SK-N-SH treated with all-trans-retinoic acid at 6 μM for 48 hours (cell line): ENCODE measurements around the gene TACC3.

Experiments
- ATAC-seq: fragments of 200-7000 bp; cut with Tn5 transposase; 3 replicates; pipeline ENCODE4 v1.9.1; 2020; ENCODE audit warnings: mild to moderate bottlenecking, moderate library complexity
- ARNTL ChIP-seq: fragments of 450-650 bp; formaldehyde crosslinking; IDR thresholded peaks from 2 replicates; pipeline ENCODE4 v1.5.0; 2020; ENCODE audit warnings: low read depth, mild to moderate bottlenecking, moderate library complexity, borderline replicate concordance
- BACH2 ChIP-seq: fragments of 250-450 bp; sonication (Bioruptor Pico); IDR thresholded peaks from 2 replicates; pipeline ENCODE4 v1.9.0; 2021; ENCODE audit warnings: mild to moderate bottlenecking, borderline replicate concordance
- CSDC2 ChIP-seq: fragments of 250-450 bp; sonication (Bioruptor Pico); IDR thresholded peaks from 2 replicates; pipeline ENCODE4 v1.5.0; 2020; ENCODE audit warnings: mild to moderate bottlenecking, moderate library complexity
- CSRNP3 ChIP-seq: fragments of 250-450 bp; sonication (Bioruptor Pico); IDR thresholded peaks from 2 replicates; pipeline ENCODE4 v1.5.1; 2021; ENCODE audit warnings: mild to moderate bottlenecking, moderate library complexity
- ESRRG ChIP-seq: fragments of 250-450 bp; sonication (Bioruptor Pico); IDR thresholded peaks from 2 replicates; pipeline ENCODE4 v1.6.1; 2021; ENCODE audit warnings: mild to moderate bottlenecking
- ISL1 ChIP-seq: fragments of 250-450 bp; sonication (Bioruptor Pico); IDR thresholded peaks from 2 replicates; pipeline ENCODE4 v2.1.2; 2022; ENCODE audit warnings: mild to moderate bottlenecking, moderate library complexity
- OSR1 ChIP-seq: fragments of 250-450 bp; sonication (Bioruptor Pico); IDR thresholded peaks from 2 replicates; pipeline ENCODE4 v1.8.0; 2022; ENCODE audit warnings: moderate library complexity, mild to moderate bottlenecking, inconsistent platforms
- POU6F1 ChIP-seq: fragments of 250-450 bp; sonication (Bioruptor Pico); IDR thresholded peaks from 2 replicates; pipeline ENCODE4 v1.8.0; 2021; ENCODE audit warnings: low read depth, mild to moderate bottlenecking, moderate library complexity, borderline replicate concordance
- PPARA ChIP-seq: fragments of 250-450 bp; sonication (Bioruptor Pico); IDR thresholded peaks from 2 replicates; pipeline ENCODE4 v1.5.0; 2020; ENCODE audit warnings: mild to moderate bottlenecking, borderline replicate concordance
- RARB ChIP-seq: fragments of 250-450 bp; sonication (Bioruptor Pico); IDR thresholded peaks from 2 replicates; pipeline ENCODE4 v1.8.0; 2021; ENCODE audit warnings: mild to moderate bottlenecking, moderate library complexity
- SNAI2 ChIP-seq: fragments of 250-450 bp; sonication (Bioruptor Pico); IDR thresholded peaks from 2 replicates; pipeline ENCODE4 v1.5.0; 2020; ENCODE audit warnings: mild to moderate bottlenecking, moderate library complexity
- TCF4 ChIP-seq: fragments of 250-450 bp; sonication (Bioruptor Pico); IDR thresholded peaks from 2 replicates; pipeline ENCODE4 v1.8.0; 2021; ENCODE audit warnings: mild to moderate bottlenecking, moderate library complexity, borderline replicate concordance
- TSHZ2 ChIP-seq: fragments of 250-450 bp; sonication (Bioruptor Pico); IDR thresholded peaks from 2 replicates; pipeline ENCODE4 v1.5.0; 2020; ENCODE audit warnings: mild to moderate bottlenecking, moderate library complexity
- ZC3H10 ChIP-seq: fragments of 250-450 bp; sonication (Bioruptor Pico); IDR thresholded peaks from 2 replicates; pipeline ENCODE4 v1.5.1; 2021; ENCODE audit warnings: mild to moderate bottlenecking, moderate library complexity
- ZFP3 ChIP-seq: fragments of 250-450 bp; sonication (Bioruptor Pico); IDR thresholded peaks from 2 replicates; pipeline ENCODE4 v1.5.0; 2020; ENCODE audit warnings: mild to moderate bottlenecking, moderate library complexity
- ZFP30 ChIP-seq: fragments of 450-650 bp; formaldehyde crosslinking; IDR thresholded peaks from 2 replicates; pipeline ENCODE4 v1.5.0; 2022; ENCODE audit warnings: mild to moderate bottlenecking, moderate library complexity
- ZNF565 ChIP-seq: fragments of 450-650 bp; formaldehyde crosslinking; conservative IDR thresholded peaks from 2 replicates; pipeline ENCODE4 v1.5.0; 2020; ENCODE audit warnings: low read depth, mild to moderate bottlenecking, moderate library complexity
- ZNF70 ChIP-seq: fragments of 450-650 bp; formaldehyde crosslinking; IDR thresholded peaks from 2 replicates; pipeline ENCODE4 v1.5.0; 2020; ENCODE audit warnings: mild to moderate bottlenecking, moderate library complexity
- ZNF8 ChIP-seq: fragments of 450-650 bp; formaldehyde crosslinking; IDR thresholded peaks from 2 replicates; pipeline ENCODE4 v1.5.0; 2020; ENCODE audit warnings: mild to moderate bottlenecking, moderate library complexity
- TF ChIP-seq, protein P1 (sequence below): fragments of 250-450 bp; sonication (Bioruptor Pico); IDR thresholded peaks from 2 replicates; pipeline ENCODE4 v1.8.0; 2020; ENCODE audit warnings: mild to moderate bottlenecking, moderate library complexity, borderline replicate concordance
- TF ChIP-seq, protein P2 (sequence below): fragments of 250-450 bp; sonication (Bioruptor Pico); IDR thresholded peaks from 2 replicates; pipeline ENCODE4 v1.5.1; 2020; ENCODE audit warnings: low read depth, mild to moderate bottlenecking, moderate library complexity

The TACC3 gene

DNA sequence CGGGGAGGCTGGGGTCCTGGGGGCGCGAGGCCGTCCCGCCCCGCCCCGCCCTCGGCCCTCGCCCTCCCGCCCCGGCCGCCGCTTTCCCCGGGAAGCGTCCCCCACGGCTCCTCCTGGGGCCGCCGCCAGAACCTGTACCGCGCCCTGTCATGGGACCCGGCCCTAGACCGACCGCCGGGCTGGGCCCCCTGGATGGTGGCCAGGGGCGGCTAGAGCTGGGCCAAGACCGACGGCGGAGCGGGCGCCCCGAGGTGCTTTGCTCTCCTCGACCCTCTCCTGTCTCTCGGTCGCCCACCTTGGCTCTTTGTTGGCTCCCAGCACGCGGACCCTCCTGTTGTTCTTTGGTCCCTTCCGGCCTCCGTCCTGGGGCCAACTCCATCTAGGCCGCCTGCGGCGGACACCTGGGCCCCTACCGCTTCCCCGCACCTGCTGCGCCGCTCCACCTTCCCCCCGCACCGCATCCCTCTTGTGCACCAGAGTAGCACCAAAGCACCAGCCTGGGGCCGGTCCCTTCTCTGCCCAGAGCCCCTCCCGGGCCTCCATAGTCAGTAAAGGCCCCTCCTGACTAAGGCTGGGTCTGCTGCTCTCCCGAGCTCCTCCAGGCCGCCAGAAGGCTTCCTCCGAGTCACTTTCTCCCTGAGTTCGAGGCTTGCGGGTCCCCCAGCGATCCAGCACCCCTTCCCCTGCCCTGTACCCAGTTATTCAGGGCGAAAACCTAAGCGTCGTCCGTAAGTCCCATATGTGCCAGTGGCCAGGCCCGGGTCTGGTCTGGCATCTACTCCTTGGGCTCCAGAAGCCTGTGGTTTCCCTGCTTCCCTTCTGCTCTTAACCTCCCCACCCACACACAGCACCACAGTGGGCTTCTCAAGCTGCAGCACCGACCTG, 587 bp downstream of the TACC3 start:
- TF ChIP-seq RARB (CRISPR knock-in tag) (no peak), CSDC2 (CRISPR knock-in tag) (no peak)
- no peak; the same call in 1 of the 3 replicates for ATAC-seq

DNA sequence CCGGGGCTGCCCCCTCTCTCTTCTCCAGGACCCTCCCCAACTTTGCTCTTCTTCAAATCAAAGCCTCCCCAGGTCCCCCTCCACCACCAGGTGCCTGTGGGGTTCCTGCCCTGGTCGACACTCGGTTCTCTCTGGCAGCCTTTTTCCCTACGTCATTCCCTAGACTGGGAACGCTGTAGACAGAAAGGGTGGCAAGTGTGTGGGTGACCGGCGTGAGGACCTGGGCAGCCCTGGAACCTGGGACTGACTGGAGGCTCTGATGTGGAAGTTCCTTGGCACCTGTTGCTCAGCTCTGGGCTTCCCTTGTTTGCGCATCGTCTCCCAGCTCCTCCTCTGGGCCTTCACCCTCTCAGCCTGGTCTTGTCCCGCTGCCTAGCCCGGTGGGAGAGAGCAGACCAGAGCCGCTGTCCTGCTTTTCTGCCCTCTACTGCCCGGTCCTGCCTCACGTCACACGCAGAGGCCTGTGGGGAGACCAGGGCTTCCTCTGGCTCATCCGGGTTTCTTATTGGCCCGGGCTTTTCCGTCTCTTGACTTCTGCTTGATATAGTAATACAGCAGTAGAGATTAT, 1.3 kb downstream of the TACC3 start:
- TF ChIP-seq RARB (CRISPR knock-in tag) (no peak), OSR1 (CRISPR knock-in tag) (no peak), ESRRG (CRISPR knock-in tag) (no peak), PPARA (CRISPR knock-in tag) (no peak), BACH2 (no peak), ZFP30 (CRISPR knock-in tag) (no peak), TCF4 (CRISPR knock-in tag) (no peak), POU6F1 (CRISPR knock-in tag) (no peak), SNAI2 (CRISPR knock-in tag) (no peak), ARNTL (CRISPR knock-in tag) (no peak), ZNF70 (CRISPR knock-in tag) (no peak), ZNF565 (CRISPR knock-in tag) (no peak), ZC3H10 (CRISPR knock-in tag) (no peak), TSHZ2 (CRISPR knock-in tag) (no peak)
- TF ChIP-seq, protein P1, sequence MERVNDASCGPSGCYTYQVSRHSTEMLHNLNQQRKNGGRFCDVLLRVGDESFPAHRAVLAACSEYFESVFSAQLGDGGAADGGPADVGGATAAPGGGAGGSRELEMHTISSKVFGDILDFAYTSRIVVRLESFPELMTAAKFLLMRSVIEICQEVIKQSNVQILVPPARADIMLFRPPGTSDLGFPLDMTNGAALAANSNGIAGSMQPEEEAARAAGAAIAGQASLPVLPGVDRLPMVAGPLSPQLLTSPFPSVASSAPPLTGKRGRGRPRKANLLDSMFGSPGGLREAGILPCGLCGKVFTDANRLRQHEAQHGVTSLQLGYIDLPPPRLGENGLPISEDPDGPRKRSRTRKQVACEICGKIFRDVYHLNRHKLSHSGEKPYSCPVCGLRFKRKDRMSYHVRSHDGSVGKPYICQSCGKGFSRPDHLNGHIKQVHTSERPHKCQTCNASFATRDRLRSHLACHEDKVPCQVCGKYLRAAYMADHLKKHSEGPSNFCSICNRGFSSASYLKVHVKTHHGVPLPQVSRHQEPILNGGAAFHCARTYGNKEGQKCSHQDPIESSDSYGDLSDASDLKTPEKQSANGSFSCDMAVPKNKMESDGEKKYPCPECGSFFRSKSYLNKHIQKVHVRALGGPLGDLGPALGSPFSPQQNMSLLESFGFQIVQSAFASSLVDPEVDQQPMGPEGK = no peak
- no peak for ATAC-seq

DNA sequence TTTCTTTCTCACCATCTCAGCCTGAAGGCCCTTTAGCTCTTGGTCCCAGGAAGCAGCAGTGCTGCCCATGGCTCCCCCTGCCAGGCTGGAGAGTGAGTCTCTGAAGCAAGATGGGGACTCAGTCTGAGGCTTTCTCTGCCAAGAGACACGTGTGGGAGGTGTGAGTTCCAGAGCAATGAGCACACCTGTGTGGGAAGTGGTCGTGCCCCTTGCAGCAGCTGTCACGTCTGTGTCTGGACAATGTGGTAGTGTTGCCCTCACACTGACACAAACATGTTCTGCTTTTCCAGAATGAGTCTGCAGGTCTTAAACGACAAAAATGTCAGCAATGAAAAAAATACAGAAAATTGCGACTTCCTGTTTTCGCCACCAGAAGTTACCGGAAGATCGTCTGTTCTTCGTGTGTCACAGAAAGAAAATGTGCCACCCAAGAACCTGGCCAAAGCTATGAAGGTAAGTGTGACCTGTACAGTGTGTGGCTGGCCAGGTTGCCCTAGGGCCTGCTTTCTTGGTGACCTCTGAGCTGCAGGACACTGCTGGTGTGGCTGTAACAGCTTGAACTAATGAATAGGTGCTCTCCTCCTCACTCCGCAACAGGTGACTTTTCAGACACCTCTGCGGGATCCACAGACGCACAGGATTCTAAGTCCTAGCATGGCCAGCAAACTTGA, 1.9 kb downstream of the TACC3 start:
- ATAC-seq = no peak
- TF ChIP-seq ZNF565 (CRISPR knock-in tag) (no peak), CSDC2 (CRISPR knock-in tag) (no peak), OSR1 (CRISPR knock-in tag) (no peak), ZFP30 (CRISPR knock-in tag) (no peak), TCF4 (CRISPR knock-in tag) (no peak)
- TF ChIP-seq, protein P2, sequence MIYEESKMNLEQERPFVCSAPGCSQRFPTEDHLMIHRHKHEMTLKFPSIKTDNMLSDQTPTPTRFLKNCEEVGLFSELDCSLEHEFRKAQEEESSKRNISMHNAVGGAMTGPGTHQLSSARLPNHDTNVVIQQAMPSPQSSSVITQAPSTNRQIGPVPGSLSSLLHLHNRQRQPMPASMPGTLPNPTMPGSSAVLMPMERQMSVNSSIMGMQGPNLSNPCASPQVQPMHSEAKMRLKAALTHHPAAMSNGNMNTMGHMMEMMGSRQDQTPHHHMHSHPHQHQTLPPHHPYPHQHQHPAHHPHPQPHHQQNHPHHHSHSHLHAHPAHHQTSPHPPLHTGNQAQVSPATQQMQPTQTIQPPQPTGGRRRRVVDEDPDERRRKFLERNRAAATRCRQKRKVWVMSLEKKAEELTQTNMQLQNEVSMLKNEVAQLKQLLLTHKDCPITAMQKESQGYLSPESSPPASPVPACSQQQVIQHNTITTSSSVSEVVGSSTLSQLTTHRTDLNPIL (CRISPR knock-in tag) = no peak

- no peak for ATAC-seq
- TF ChIP-seq ZNF8 (CRISPR knock-in tag) (no peak), CSDC2 (CRISPR knock-in tag) (no peak), CSRNP3 (CRISPR knock-in tag) (no peak), TCF4 (CRISPR knock-in tag) (no peak), ZFP3 (no peak), TSHZ2 (CRISPR knock-in tag) (no peak), BACH2 (no peak), OSR1 (CRISPR knock-in tag) (no peak), ZC3H10 (CRISPR knock-in tag) (no peak), ISL1 (CRISPR knock-in tag) (no peak)
Measured at GRCh38 chr4:1725521-1725920, 4.2 kb downstream of the TACC3 start.
